IPS DF 19.7 (cell line): Measurements from ENCODE around the gene SRSF8.
A peak's percentile ranks its signal among the peaks of the same experiment; 100 is the strongest.
"Not testable (repeated sequence)": the region's sequence is repeated elsewhere in the genome, so short reads cannot be mapped to it uniquely, and the experiment has no call there.

ENCODE experiments used
- DNase-seq: peaks from one replicate; pipeline ENCODE4 v3.0.0-alpha.2; 2013; ENCODE audit warnings: low read depth, low spot score

SRSF8 gene

GRCh38 chr11:95066716-95067038 is at the start of gene SRSF8:
SRSF8 (plus strand) TSS chr11:95066919; CDS start chr11:95067227, 308 bp downstream.
- no peak for DNase-seq

GRCh38 chr11:95021468-95021867 is 45.3 kb upstream of the SRSF8 start:
- DNase-seq = not testable (repeated sequence)

GRCh38 chr11:95024958-95025357 is 41.8 kb upstream of the SRSF8 start, which contains the start of gene KDM4E:
KDM4E (plus strand) TSS chr11:95025258; CDS start chr11:95025558, 300 bp downstream.
- DNase-seq = no peak

- not testable (repeated sequence) for DNase-seq
Measured at GRCh38 chr11:95025594-95025993, 41.1 kb upstream of the SRSF8 start.

DNA sequence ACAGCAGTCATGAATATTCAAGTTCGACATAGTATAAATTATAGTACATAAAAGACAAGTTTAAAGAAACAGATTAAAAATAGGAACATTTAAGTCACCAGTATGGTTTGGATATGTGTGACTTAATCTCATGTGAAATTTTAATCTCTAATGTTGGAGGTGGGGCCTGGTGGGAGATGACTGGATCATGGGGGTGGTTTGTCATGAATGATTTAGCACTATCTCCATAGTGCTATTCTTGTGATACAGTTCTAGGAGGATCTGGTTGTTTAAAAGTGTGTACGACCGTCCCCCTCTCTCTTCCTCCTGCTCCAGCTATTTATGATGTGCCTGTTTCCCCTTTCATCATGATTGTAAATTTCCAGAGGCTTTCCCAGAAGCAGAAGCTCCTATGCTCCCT is 38.4 kb upstream of the SRSF8 start:
- no peak for DNase-seq

GRCh38 chr11:95033051-95033450 is 33.7 kb upstream of the SRSF8 start:
- no peak for DNase-seq

DNA sequence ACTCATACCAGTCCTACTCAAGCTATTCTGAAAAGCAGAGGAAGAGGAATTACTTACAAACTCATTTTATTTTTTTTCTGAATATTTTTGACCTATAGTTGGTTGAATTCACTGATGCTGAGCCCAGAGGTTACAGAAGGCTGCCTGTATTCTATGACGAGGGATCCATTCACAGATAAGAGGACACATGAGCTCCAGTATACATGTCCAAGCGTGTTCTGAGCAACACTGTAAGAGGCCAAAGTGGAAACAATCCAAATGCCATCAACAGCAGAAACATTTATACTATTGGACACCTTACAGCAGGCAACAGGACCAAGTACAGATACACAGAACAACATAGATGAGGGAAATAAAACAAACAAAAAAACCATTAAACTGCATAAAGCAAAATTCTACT is 31.4 kb upstream of the SRSF8 start:
- no peak for DNase-seq

DNA sequence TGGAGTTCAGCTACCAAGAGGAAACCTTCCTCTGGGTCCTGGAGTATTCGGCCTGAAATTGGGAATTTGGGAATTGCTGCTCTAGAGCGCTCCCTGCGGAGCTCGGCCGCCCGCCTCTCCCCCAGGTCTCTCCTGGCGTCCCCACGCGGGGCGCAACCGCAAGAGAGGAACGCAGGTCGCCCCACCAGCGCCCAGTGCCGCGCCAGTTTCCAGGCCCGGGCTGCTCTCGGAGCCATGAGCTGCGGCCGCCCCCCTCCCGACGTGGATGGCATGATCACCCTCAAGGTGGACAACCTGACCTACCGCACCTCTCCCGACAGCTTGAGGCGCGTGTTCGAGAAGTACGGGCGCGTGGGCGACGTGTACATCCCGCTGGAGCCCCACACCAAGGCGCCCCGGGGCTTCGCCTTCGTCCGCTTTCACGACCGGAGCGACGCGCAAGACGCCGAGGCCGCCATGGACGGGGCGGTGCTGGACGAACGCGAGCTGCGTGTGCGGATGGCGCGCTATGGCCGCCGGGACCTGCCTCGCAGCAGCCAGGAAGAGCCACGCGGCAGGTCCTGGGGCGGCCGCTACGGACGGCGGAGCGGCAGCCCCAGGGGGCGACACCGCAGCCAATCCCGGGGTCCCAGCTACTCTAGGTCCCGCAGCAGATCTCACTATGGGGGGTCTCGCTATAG is 29.2 kb upstream of the SRSF8 start:
- DNase-seq = not testable (repeated sequence)

- no peak for DNase-seq
Measured at GRCh38 chr11:95042239-95042638, 24.5 kb upstream of the SRSF8 start.

- DNase-seq = no peak
Measured at GRCh38 chr11:95042906-95043305, 23.8 kb upstream of the SRSF8 start.

DNA sequence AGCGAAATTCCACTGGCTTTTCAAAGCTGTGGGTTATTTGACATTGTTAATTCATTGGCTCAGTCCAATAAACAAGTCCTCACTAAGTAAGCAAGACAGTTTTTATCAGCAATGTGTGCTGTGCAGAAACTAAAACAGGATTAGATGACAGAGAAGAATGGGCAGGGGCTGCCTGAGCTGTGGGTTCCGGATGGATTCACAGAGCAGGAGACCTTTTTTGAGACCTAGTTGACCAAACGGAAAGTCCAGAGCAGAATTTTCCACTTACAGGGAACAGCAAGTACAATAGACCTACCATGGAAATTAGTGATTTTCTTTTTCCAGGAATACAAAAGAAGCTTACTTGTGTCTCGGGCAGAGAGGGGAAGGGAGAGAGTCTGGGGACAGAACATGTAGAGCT is 22.7 kb upstream of the SRSF8 start:
- no peak for DNase-seq

DNA sequence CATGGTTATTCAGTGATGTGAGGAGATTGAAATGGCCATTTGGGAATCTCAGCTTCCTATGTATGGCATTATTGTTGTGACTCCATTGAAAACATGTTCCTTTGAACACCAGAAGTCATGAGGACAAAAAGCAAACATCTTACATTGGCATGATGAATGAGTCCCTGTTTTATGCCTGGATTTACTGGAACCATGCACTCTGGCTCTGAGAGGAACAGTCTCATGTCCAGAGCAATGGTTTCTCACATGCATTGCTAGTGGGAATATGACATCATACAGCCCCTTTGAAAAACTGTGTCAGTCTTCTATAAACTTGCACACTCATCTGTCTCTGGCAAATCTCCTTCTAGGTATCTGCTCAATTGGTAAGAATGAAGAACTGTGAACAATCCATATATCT is 20.9 kb upstream of the SRSF8 start:
- no peak for DNase-seq

DNA sequence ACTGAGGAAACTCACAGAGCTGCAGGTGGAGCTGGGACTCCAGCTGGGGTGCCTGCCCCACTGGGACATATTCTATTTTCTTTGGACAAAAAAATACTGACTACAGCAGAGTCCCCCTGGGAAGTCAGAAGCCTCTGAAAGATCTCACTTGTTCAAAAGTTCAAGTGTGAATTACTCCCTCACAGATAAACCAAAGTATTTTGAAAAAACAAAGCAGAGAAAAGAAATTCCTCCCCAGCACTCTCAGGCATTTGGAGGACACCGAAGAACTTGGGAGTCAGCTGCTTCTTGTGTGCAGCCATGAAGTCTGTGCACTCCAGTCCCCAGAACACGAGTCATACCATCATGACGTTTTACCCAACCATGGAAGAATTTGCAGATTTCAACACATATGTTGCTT is 17.6 kb upstream of the SRSF8 start, which contains the start of gene KDM4F:
Gene KDM4F, plus strand, starts transcription at position 301 of the 400 bp plus-strand sequence.
- DNase-seq = not testable (repeated sequence)

DNA sequence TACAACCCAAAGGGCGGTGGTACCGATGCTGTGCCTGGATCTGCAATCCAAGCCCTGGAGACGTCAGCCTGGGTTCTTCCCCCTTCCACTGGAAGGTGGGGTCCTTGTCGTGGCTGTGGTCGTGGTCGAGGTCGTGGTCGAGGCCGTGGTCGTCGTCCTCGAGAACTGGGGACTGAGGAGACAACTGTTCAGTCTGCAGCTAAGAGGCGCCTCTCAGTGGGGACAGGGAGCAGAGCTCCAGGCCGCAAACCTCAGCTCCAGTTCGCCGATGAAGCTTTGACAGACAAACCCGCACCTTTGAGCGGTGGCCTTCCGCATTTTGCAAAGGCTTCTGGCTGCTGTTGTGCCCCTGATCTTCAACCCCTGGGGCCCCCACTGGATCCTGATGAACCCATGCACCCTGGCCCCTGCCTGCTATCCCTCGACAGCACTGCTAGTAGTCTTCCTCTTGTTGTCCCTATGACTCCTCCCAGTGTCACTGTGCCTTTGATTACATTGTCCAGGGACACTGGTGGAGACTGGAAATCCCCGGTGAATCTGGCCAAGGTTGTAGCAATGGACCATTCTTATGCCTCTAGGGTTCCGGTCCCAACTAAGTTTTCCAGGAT is 16.0 kb upstream of the SRSF8 start:
- no peak for DNase-seq

DNA sequence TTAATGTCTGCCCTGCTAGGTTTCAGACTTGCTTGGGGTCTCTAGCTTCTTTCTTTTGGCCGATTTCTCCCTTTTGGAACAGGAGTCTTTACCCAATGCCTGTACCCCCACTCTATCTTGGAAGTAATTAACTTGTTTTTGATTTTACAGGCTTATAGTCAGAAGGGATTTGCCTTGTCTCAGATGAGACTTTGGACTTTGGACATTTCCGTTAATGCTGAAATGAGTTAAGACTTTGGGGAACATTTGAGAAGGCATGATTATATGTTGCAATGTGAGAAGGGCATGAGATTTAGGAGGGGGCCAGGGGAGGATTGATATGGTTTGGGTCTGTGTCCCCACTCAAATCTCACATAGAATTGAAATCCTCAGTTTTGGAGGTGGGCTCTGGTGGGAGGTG is 12.4 kb upstream of the SRSF8 start:
- no peak for DNase-seq

DNA sequence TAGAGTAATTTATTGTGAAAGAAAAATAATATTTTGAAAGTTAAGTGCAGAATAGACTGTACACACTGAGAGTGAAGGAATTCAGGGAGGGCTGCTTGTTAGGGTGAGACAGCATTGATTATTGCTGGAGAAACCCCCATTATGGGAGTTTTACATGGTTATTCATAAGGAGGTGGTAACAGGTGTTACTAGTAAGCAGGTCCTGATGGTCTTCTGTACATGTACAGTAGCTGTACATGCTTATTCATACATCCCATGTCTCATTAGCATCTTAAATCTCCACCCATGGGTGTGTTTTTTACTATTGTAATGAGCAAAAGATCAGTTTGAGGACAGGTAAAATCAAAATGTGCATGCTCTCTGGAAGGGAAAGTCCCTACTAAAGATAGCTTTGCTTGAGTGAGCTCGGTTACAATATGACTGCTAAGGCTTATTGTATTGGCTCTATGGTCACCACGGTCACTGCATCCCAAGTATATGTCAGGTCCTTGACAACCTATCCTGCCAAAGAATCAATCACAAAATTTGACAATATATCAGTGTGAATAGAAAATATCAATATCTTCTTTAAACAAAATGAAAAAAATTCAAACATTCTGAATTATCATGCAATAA is 11.3 kb upstream of the SRSF8 start:
- DNase-seq = no peak

- no peak for DNase-seq
Measured at GRCh38 chr11:95057959-95058358, 8.8 kb upstream of the SRSF8 start.

GRCh38 chr11:95058621-95059020 is 8.1 kb upstream of the SRSF8 start:
- no peak for DNase-seq

DNA sequence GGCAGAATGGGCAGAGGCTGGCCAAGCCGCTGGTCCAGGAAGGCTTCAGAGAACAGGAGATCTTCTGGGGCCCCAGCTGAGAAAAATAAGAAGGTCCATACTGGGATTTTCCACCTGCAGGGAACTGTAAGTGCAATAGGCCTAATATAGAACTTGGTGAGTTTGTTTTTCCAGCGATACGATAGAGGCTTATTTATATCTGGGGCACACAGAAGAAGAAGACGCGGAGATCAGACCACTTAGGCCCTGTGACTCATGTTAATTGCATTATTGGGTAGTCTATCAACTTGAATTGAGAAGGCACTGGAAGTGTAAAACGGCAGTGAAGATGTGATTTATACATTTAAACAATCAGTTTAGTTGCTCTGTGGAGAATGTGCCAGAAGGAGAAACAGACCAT is 7.7 kb upstream of the SRSF8 start:
- DNase-seq = no peak

DNA sequence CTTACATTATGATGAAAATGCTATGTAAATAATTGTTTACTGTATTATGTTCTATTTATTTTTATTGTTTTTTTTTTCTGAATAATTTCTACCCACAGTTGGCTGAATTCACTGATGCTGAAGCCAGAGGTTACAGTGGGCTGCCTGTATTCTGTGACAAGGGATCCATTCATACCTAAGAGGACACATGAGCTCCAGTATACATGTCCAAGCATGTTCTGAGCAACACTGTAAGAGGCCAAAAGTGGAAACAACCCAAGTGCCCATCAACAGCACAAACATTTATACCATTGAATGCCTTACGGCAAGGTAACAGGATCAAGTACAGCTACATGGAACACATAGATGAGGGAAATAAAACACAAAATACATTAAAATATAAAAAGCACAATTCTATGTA is 1.4 kb upstream of the SRSF8 start:
- no peak for DNase-seq

GRCh38 chr11:95067039-95067840 is 521 bp downstream of the SRSF8 start:
- peak; percentile 75 for DNase-seq

DNA sequence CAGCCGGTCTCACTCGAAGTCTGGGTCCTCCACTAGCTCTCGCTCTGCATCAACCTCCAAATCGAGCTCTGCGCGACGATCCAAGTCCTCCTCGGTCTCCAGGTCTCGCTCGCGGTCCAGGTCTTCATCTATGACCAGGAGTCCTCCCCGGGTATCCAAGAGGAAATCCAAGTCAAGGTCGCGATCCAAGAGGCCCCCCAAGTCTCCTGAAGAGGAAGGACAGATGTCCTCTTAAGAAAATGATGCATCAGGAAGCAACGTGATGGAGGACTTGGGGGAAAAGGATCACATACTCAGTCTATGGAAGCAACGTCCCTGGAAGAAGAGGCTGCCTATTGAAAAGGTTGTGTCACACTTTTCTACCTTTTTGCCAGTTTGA is 1.1 kb downstream of the SRSF8 start:
- no peak for DNase-seq
